Astrocyte (in vitro differentiated cells and primary cell): ENCODE measurements around the gene RANBP1. TPM values are rescaled to one million over a fixed set of nuclear protein-coding genes. Genes with fewer than 3 reads are reported as not detected.

ENCODE experiments used
- DNase-seq: peaks from one replicate; pipeline ENCODE4 v3.0.0-alpha.2; 2010; ENCODE audit warnings: low read depth
- FAIRE-seq: peaks from 2 replicates; lab custom pipeline; 2011; peaks lifted over from hg19 to GRCh38; lab: Jason Lieb, UNC
- H2AFZ ChIP-seq: 2 replicates; pipeline ENCODE4 v1.6.0; 2012; ENCODE audit warnings: low read depth, low read length, inconsistent platforms
- H3K27ac ChIP-seq: 2 replicates; pipeline ENCODE4 v1.5.1; 2011; ENCODE audit warnings: low read depth, low read length, inconsistent platforms
- H3K27me3 ChIP-seq: 2 replicates; pipeline ENCODE4 v1.6.0; 2011; ENCODE audit warnings: low read length, inconsistent platforms; ENCODE audit not compliant: insufficient read depth
- H3K36me3 ChIP-seq: 2 replicates; pipeline ENCODE4 v1.5.1; 2011; ENCODE audit warnings: low read length, inconsistent platforms; ENCODE audit not compliant: insufficient read depth
- H3K4me1 ChIP-seq: 2 replicates; pipeline ENCODE4 v1.5.1; 2011; ENCODE audit warnings: low read length, inconsistent platforms; ENCODE audit not compliant: insufficient read depth
- H3K4me2 ChIP-seq: 2 replicates; pipeline ENCODE4 v1.6.0; 2012; ENCODE audit warnings: low read length, inconsistent platforms
- H3K4me3 ChIP-seq: 2 replicates; pipeline ENCODE4 v1.5.1; 2011; ENCODE audit warnings: low read depth, mild to moderate bottlenecking, low read length, inconsistent platforms; ENCODE audit not compliant: insufficient read depth
- H3K79me2 ChIP-seq: 2 replicates; pipeline ENCODE4 v1.6.0; 2012; ENCODE audit warnings: mild to moderate bottlenecking, low read length, inconsistent platforms; ENCODE audit not compliant: insufficient read depth
- H3K9ac ChIP-seq: 2 replicates; pipeline ENCODE4 v1.6.0; 2012; ENCODE audit warnings: mild to moderate bottlenecking, low read length, inconsistent platforms
- H3K9me3 ChIP-seq: 2 replicates; pipeline ENCODE4 v1.5.1; 2012; ENCODE audit warnings: low read depth, mild to moderate bottlenecking, low read length, inconsistent platforms; ENCODE audit not compliant: insufficient read depth
- H4K20me1 ChIP-seq: 2 replicates; pipeline ENCODE4 v1.6.0; 2012; ENCODE audit warnings: low read length, inconsistent platforms; ENCODE audit not compliant: insufficient read depth
- H3K27ac Mint-ChIP-seq: one replicate; pipeline ENCODE4 v1.8.0; 2021; ENCODE audit warnings: mild to moderate bottlenecking, mixed read lengths; ENCODE audit not compliant: unreplicated experiment
- H3K27me3 Mint-ChIP-seq: one replicate; pipeline ENCODE4 v1.8.0; 2021; ENCODE audit warnings: low read depth, mixed read lengths; ENCODE audit not compliant: unreplicated experiment
- H3K36me3 Mint-ChIP-seq: one replicate; pipeline ENCODE4 v1.8.0; 2021; ENCODE audit warnings: low read depth, mixed read lengths; ENCODE audit not compliant: unreplicated experiment
- H3K4me1 Mint-ChIP-seq: one replicate; pipeline ENCODE4 v1.8.0; 2021; ENCODE audit warnings: low read depth, mixed read lengths; ENCODE audit not compliant: unreplicated experiment
- H3K4me3 Mint-ChIP-seq: one replicate; pipeline ENCODE4 v1.8.0; 2021; ENCODE audit warnings: mild to moderate bottlenecking, moderate library complexity, mixed read lengths; ENCODE audit not compliant: unreplicated experiment
- H3K9me3 Mint-ChIP-seq: one replicate; pipeline ENCODE4 v1.8.0; 2021; ENCODE audit warnings: mild to moderate bottlenecking, mixed read lengths; ENCODE audit not compliant: unreplicated experiment
- EZH2 ChIP-seq: IDR thresholded peaks from 2 replicates; pipeline ENCODE4 v1.6.1; 2012; ENCODE audit warnings: mild to moderate bottlenecking, low read length, inconsistent platforms; ENCODE audit not compliant: insufficient read depth
- total RNA-seq: library from RNA; stranded (reverse); gene quantifications from 2 replicates; pipeline ENCODE4 v1.2.1, GENCODE V29; 2021
- TF ChIP-seq, protein P1 (sequence below): IDR thresholded peaks from 2 replicates; pipeline ENCODE4 v1.5.1; 2011; ENCODE audit warnings: low read depth, mild to moderate bottlenecking, inconsistent platforms, low read length, moderate library complexity; ENCODE audit not compliant: insufficient read depth

Gene RANBP1
- total RNA-seq, 1 donor from 2014 or later = 164 TPM

DNA sequence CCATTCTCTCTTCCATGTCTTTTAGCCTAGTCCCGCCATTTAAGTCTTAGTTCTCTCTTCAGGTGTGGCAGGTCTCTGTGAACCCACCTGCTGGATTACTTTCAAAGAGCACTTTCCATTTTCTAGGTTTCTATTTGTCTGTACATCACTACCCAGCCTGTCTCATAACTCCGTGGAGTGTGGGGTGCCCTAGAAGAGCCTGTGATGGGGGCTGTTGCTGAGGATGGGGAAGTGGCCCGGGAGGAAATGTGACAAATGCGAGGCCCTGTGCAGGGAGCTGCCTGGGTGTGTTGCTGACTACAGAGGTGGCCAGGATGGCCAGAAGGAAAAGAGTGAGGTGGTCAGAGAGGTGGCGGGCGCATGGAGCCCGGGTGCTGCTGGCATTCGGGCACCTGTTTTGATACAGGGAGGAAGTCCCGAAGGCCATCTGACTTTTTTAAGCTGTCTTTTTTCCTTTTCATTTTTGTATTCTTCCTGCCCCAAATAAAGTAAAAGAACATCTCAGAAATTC lies 25.1 kb upstream of the RANBP1 start:
- TF ChIP-seq EZH2 = no peak
- TF ChIP-seq, protein P1, sequence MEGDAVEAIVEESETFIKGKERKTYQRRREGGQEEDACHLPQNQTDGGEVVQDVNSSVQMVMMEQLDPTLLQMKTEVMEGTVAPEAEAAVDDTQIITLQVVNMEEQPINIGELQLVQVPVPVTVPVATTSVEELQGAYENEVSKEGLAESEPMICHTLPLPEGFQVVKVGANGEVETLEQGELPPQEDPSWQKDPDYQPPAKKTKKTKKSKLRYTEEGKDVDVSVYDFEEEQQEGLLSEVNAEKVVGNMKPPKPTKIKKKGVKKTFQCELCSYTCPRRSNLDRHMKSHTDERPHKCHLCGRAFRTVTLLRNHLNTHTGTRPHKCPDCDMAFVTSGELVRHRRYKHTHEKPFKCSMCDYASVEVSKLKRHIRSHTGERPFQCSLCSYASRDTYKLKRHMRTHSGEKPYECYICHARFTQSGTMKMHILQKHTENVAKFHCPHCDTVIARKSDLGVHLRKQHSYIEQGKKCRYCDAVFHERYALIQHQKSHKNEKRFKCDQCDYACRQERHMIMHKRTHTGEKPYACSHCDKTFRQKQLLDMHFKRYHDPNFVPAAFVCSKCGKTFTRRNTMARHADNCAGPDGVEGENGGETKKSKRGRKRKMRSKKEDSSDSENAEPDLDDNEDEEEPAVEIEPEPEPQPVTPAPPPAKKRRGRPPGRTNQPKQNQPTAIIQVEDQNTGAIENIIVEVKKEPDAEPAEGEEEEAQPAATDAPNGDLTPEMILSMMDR = no peak

DNA sequence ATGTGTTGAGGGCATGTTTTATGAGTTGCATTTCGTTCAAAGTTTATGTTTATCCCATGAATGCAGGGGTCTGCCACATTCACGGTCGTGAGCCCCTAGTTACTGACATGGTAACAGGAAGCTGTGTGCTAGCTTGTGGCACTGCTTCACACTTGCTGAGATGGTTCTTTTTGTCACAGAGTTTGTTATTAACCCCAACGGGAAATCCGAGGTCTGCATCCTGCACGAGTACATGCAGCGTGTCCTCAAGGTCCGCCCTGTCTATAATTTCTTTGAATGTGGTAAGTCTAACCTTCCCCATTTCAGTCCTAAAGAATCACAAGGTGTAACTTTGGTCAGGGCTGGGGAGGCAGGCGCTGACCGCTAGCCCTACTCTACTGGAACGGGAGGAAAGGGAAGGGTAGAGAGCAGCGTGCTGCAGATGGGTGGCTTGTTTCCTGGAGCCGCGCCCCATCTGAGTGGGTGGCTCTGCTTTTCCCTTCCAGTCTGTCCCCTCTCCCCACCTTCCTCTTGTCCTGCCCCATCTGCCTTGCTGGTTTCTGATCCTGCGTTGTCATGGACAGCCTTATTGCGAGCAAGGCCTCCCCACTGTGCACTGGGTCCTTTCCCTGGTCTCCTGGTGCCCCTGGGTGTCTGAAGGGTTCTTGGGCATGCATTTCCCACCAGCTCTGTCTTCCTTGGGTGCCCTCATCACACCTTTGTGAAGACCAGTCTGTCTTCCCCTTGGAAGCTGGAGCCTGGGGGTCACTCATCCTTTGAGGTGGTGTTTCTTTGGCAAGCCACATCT lies 24.0 kb upstream of the RANBP1 start:
- TF ChIP-seq, protein P1 = no peak
- TF ChIP-seq EZH2 = no peak
- no peaks in the 10 kb centered on the region for H3K27me3 Mint-ChIP-seq
- Histone ChIP-seq H3K4me3 (no peak overlapping the region), H3K9ac (no peak overlapping the region), H3K79me2 (peaks cover 93% of the 10 kb centered on the region), H3K9me3 (no peaks in the 10 kb centered on the region), H2AFZ (no peak overlapping the region), H4K20me1 (peaks cover 72% of the 10 kb centered on the region), H3K27ac (no peak overlapping the region), H3K36me3 (peaks cover 84% of the 10 kb centered on the region), H3K4me1 (no peaks in the 10 kb centered on the region), H3K27me3 (no peaks in the 10 kb centered on the region), H3K4me2 (no peak overlapping the region)
- DNase-seq (no peak), FAIRE-seq (no peak)
- H3K4me1 Mint-ChIP-seq = no peaks in the 10 kb centered on the region
- no peak overlapping the region for H3K4me3 Mint-ChIP-seq
- no peak overlapping the region for H3K27ac Mint-ChIP-seq
- H3K9me3 Mint-ChIP-seq = peaks cover 3% of the 10 kb centered on the region
- H3K36me3 Mint-ChIP-seq = peaks cover 62% of the 10 kb centered on the region

More for the DNA sequence above, 25.1 kb upstream of the RANBP1 start:
- FAIRE-seq (no peak), DNase-seq (no peak)
- Mint-ChIP-seq H3K36me3 (peaks cover 55% of the 10 kb centered on the region), H3K4me3 (no peak overlapping the region), H3K9me3 (no peaks in the 10 kb centered on the region), H3K27ac (no peak overlapping the region), H3K27me3 (no peaks in the 10 kb centered on the region), H3K4me1 (no peaks in the 10 kb centered on the region)
- no peak overlapping the region for H3K9ac ChIP-seq
- no peak overlapping the region for H3K4me2 ChIP-seq
- no peaks in the 10 kb centered on the region for H3K4me1 ChIP-seq
- H2AFZ ChIP-seq = no peak overlapping the region
- no peak overlapping the region for H3K4me3 ChIP-seq
- peaks cover 82% of the 10 kb centered on the region for H3K36me3 ChIP-seq
- peaks cover 83% of the 10 kb centered on the region for H4K20me1 ChIP-seq
- no peaks in the 10 kb centered on the region for H3K9me3 ChIP-seq
- H3K27me3 ChIP-seq = no peaks in the 10 kb centered on the region
- no peak overlapping the region for H3K27ac ChIP-seq
- H3K79me2 ChIP-seq = peaks cover 93% of the 10 kb centered on the region

DNA sequence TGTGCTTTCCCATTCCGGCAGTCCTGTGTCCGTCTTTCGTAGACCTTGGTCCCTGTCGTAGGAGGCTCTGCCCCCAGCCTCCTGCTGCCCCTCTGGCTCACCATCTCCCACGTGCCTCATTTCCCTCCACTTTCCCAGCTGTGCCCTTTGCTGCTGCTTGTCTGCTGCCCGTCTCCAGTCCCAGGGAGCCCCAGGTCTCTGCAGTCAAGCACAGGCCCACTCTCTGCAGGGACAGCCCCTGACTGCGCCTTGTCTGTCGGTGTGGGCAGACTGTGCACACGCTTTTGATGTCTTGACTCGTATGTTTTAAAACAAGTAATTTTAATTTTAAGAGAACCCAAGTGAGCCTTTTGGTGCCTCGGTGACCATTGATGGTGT lies 23.4 kb upstream of the RANBP1 start:
- Histone ChIP-seq H2AFZ (no peak overlapping the region), H3K9ac (no peak overlapping the region), H3K27me3 (no peaks in the 10 kb centered on the region), H3K36me3 (peaks cover 84% of the 10 kb centered on the region), H3K27ac (no peak overlapping the region), H3K4me2 (no peak overlapping the region), H4K20me1 (peaks cover 72% of the 10 kb centered on the region), H3K4me1 (no peaks in the 10 kb centered on the region), H3K79me2 (peaks cover 93% of the 10 kb centered on the region), H3K9me3 (no peaks in the 10 kb centered on the region), H3K4me3 (no peak overlapping the region)
- no peaks in the 10 kb centered on the region for H3K4me1 Mint-ChIP-seq
- peaks cover 60% of the 10 kb centered on the region for H3K36me3 Mint-ChIP-seq
- TF ChIP-seq, protein P1 = no peak
- no peak for TF ChIP-seq EZH2
- no peak for FAIRE-seq
- no peak overlapping the region for H3K27ac Mint-ChIP-seq
- peaks cover 6% of the 10 kb centered on the region for H3K9me3 Mint-ChIP-seq
- DNase-seq = no peak
- no peak overlapping the region for H3K4me3 Mint-ChIP-seq
- no peaks in the 10 kb centered on the region for H3K27me3 Mint-ChIP-seq
